Gastroesophageal sphincter (tissue), 4 donors: Measurements from ENCODE around the gene MAPK11. TPM values are rescaled to one million over a fixed set of nuclear protein-coding genes. Genes with fewer than 3 reads are reported as not detected.

Source experiments
- ATAC-seq: fragments of 150-250 bp; one replicate; pipeline ENCODE4 v1.9.1; 2016; ENCODE audit warnings: mild to moderate bottlenecking, moderate library complexity
- H3K27ac ChIP-seq, 4 donors: fragments of 200-600 bp; sonication (generic) in 3 of 4; 1 replicate in 3 of 4; 2 replicates in 1 of 4; pipeline ENCODE4 v1.5.1; 2016 to 2019
- H3K27me3 ChIP-seq: fragments of 200-600 bp; sonication (generic); one replicate; pipeline ENCODE4 v1.5.1; 2019
- H3K36me3 ChIP-seq, 2 donors: fragments of 200-600 bp; sonication (generic); one replicate each; pipeline ENCODE4 v1.5.1; 2019; ENCODE audit warnings: control low read depth in 1 of 2
- H3K4me1 ChIP-seq, 3 donors: fragments of 200-600 bp; sonication (generic); 1 replicate in 2 of 3; 2 replicates in 1 of 3; pipeline ENCODE4 v1.5.1; 2016 to 2019; ENCODE audit warnings: control low read depth in 2 of 3
- H3K4me3 ChIP-seq, 2 donors: fragments of 200-600 bp; sonication (generic); one replicate each; pipeline ENCODE4 v1.5.1; 2019; ENCODE audit warnings: mild to moderate bottlenecking in 1 of 2, moderate library complexity in 1 of 2
- H3K9me3 ChIP-seq, 3 donors: fragments of 200-600 bp; sonication (generic); one replicate each; pipeline ENCODE4 v1.5.1; 2017 to 2019; ENCODE audit warnings: control low read depth in 2 of 3
- CTCF ChIP-seq, 4 experiments: fragments of 200-600 bp in 2 of 4; fragments of 450-650 bp in 2 of 4; sonication (generic) in 1 of 4; IDR thresholded peaks; one replicate each; pipeline ENCODE4 v1.5.1; 2017 to 2019; ENCODE audit warnings: antibody characterized with exemption in 4 of 4, mild to moderate bottlenecking in 2 of 4, moderate library complexity in 2 of 4
- EP300 ChIP-seq: sonication (generic); formaldehyde crosslinking; IDR thresholded peaks from one replicate; pipeline ENCODE4 v1.6.1; 2017; ENCODE audit warnings: antibody characterized with exemption, mild to moderate bottlenecking
- POLR2A ChIP-seq, 2 donors: fragments of 450-650 bp; IDR thresholded peaks; one replicate each; pipeline ENCODE4 v1.6.1; 2017; ENCODE audit warnings: antibody characterized with exemption in 2 of 2, mild to moderate bottlenecking in 2 of 2, moderate library complexity in 1 of 2
- POLR2AphosphoS5 ChIP-seq: sonication (generic); formaldehyde crosslinking; IDR thresholded peaks from one replicate; pipeline ENCODE4 v1.6.1; 2017; ENCODE audit warnings: antibody characterized with exemption
- WGBS, 2 donors: methylation state at CpG; one replicate each; pipeline ENCODE4 v1.1.5; 2018; ENCODE audit warnings: low coverage in 1 of 2; 5-methylcytosine and 5-hydroxymethylcytosine counted together
- total RNA-seq, 4 donors: library from RNA; depleted of rRNA; stranded (reverse); fragments of >200 nt; gene quantifications; one replicate each; pipeline ENCODE4 v1.1.0, GENCODE V29; 2016

The MAPK11 gene
- total RNA-seq, 4 donors from 2014 or later, result 6.8 to 11.5 (median 10.4) TPM

GRCh38 chr22:50218996-50219727, 51.0 kb downstream of the MAPK11 start:
- TF ChIP-seq EP300, result no peak
- no peak for TF ChIP-seq POLR2A (IDR thresholded peaks at IDR 0.05)
- TF ChIP-seq CTCF (IDR thresholded peaks at IDR 0.05), result no peak
- peak; percentile 62 for TF ChIP-seq POLR2AphosphoS5
- Histone ChIP-seq H3K4me3 (no peak overlapping the region), H3K36me3 (peaks cover 0 to 97% of the 10 kb centered on the region in 2 donors), H3K9me3 (no peaks in the 10 kb centered on the region), H3K27me3 (no peaks in the 10 kb centered on the region), H3K4me1 (peaks cover 0 to 24% (median 0%) of the 10 kb centered on the region in 3 donors), H3K27ac (peak overlapping the region in 1 of 4 donors; percentile 51)
- WGBS, 2 donors, result 28% methylated on average over 4 of the region's 42 CpGs; no CpG with 5 or more reads in 1 of the 2 donors
- ATAC-seq, result peak; percentile 84

GRCh38 chr22:50218153-50218995, 51.8 kb downstream of the MAPK11 start:
- peaks cover 0 to 97% of the 10 kb centered on the region in 2 donors for H3K36me3 ChIP-seq
- 80% methylated on average over 1 of the region's 43 CpGs; no CpG with 5 or more reads in 1 of the 2 donors for WGBS, 2 donors
- no peaks in the 10 kb centered on the region for H3K9me3 ChIP-seq
- H3K27me3 ChIP-seq, result no peaks in the 10 kb centered on the region
- no peak for TF ChIP-seq EP300
- no peak for ATAC-seq
- peaks cover 0 to 24% (median 0%) of the 10 kb centered on the region in 3 donors for H3K4me1 ChIP-seq
- H3K27ac ChIP-seq, result no peak overlapping the region
- H3K4me3 ChIP-seq, result no peak overlapping the region

- 90 to 100% methylated on average over 1 to 2 of the region's 21 CpGs for WGBS, 2 donors
- Histone ChIP-seq H3K27ac (no peak overlapping the region), H3K27me3 (no peaks in the 10 kb centered on the region), H3K36me3 (peaks cover 0 to 97% of the 10 kb centered on the region in 2 donors), H3K4me3 (no peak overlapping the region), H3K9me3 (no peaks in the 10 kb centered on the region), H3K4me1 (peaks cover 0 to 24% (median 0%) of the 10 kb centered on the region in 3 donors)
- ATAC-seq, result no peak
- no peak for TF ChIP-seq CTCF (IDR thresholded peaks at IDR 0.05)
- TF ChIP-seq POLR2A (IDR thresholded peaks at IDR 0.05), result no peak
- TF ChIP-seq EP300, result no peak
- TF ChIP-seq POLR2AphosphoS5, result no peak
Observed at GRCh38 chr22:50217543-50218152, 52.5 kb downstream of the MAPK11 start.

GRCh38 chr22:50216684-50217520, 53.3 kb downstream of the MAPK11 start:
- TF ChIP-seq CTCF (IDR thresholded peaks at IDR 0.05) (no peak), POLR2AphosphoS5 (no peak), EP300 (no peak), POLR2A (IDR thresholded peaks at IDR 0.05) (no peak)
- Histone ChIP-seq H3K4me1 (peaks cover 0 to 24% (median 0%) of the 10 kb centered on the region in 3 donors), H3K27me3 (no peaks in the 10 kb centered on the region), H3K9me3 (no peaks in the 10 kb centered on the region), H3K27ac (no peak overlapping the region), H3K36me3 (peaks cover 0 to 97% of the 10 kb centered on the region in 2 donors), H3K4me3 (no peak overlapping the region)
- WGBS, 2 donors, result 90% methylated on average over 2 of the region's 57 CpGs; no CpG with 5 or more reads in 1 of the 2 donors
- ATAC-seq, result no peak
